Measurements from ENCODE around the gene MRPL22.
"Not testable (repeated sequence)": the region's sequence is repeated elsewhere in the genome, so short reads cannot be mapped to it uniquely, and the experiment has no call there.

GRCh38 chr5:154939387-154939786 is 1.5 kb upstream of the MRPL22 start:
- TF ChIP-seq EZH2 (IDR thresholded peaks at IDR 0.05); POLR2AphosphoS5 (IDR thresholded peaks at IDR 0.05; ENCODE audit: borderline replicate concordance, low read depth, low read length): not testable (repeated sequence)
